Fibroblast of upper back skin (primary cell): ENCODE data around the gene DHCR7.

ENCODE experiments used
- DNase-seq: peaks from one replicate; pipeline ENCODE4 v3.0.0-alpha.2; 2013

DHCR7 gene

DNA sequence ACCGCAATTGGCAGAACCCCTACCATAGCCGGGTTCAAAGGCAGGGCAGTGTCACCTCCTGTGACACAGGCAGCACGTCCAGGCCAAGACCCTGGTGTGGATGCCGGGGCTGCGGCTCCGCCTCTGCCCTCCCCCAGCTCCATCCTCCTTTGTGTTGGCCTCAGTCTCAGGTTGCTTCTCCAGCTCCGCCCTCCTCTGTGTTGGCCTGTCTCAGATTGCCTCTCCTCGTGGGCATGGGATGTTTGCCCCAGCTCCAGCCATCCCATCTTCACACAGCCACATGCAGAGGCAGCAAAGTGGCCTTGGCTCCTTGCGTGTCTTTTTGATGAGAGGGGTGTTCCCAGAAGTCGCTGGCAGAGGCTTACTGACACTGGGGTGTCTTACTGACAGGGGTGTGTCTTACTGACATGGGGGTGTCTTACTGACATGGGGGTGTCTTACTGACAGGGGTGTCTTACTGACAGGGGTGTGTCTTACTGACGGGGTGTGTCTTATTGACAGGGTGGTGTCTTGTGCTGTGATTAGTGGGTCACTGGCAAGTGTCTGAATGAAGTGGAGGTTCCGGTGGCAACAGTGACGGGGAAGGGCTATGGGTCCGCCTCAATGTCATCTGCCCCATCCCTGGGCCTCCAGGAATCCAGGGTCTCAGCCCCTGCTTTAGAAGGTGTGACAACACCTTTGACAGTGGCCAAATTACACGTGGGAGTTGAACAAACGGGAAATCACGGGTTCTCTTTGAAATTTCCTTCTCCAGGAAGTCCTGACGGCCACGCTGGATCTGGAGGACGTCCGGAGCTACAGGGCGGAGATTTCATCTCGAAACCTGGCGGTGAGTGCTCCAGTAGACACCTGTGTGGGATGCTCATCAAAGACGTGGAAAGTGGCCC, 29.7 kb upstream of the DHCR7 start:
- no peak for DNase-seq

DNA sequence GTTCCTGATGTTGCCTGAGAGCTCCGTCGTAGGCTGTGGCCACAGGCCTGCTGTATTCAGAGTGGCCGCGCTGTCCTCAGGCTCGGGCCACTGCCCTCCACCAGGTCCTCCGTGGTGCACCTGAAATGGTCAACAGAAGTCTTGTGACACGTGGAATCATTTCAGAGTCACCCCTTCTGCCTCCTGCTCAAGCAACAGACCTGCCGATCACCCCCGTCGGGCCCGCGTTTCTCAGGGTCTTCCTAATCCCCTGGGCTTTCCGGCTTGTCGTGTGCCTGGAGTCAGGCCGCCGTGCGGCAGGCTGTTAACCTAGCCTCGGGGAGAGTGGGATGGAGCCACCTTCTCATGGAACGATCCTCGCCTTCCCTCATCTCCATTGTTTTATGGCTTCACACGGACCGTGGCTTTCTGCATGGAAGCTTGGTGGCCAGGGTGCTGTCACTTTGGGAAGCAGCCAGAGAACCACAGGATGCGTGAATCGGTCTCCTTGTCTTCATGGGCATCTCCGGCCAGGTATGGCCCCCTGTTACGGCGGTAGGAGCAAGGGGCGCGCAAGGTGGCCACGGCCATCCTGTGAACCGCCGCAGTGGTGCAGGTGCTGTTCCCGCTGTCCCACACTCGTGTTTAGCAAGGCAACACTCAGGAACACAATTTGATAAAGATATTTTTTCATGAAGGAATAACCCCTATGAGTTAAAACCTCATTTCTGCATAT, 28.9 kb upstream of the DHCR7 start:
- DNase-seq: no peak

DNA sequence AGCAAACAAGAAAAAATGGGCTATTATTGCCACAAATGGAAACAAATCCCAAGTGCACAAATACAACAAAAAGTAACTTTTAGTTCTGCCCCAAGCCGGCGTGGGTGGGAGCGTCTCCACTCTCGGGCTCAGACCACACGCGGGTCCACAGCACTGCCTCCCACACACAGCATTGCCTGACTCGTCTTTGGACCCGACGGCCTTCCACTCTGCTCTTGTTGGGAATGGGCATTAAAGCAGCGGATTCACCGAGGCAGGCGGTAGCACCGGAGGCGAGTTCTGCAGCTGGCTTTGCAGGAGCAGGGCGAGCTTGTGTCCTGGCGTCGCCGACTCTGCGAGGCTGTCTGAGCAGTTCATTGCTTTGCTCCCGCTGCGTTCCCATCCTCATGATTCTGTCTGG, 27.8 kb upstream of the DHCR7 start:
- DNase-seq: no peak

DNA sequence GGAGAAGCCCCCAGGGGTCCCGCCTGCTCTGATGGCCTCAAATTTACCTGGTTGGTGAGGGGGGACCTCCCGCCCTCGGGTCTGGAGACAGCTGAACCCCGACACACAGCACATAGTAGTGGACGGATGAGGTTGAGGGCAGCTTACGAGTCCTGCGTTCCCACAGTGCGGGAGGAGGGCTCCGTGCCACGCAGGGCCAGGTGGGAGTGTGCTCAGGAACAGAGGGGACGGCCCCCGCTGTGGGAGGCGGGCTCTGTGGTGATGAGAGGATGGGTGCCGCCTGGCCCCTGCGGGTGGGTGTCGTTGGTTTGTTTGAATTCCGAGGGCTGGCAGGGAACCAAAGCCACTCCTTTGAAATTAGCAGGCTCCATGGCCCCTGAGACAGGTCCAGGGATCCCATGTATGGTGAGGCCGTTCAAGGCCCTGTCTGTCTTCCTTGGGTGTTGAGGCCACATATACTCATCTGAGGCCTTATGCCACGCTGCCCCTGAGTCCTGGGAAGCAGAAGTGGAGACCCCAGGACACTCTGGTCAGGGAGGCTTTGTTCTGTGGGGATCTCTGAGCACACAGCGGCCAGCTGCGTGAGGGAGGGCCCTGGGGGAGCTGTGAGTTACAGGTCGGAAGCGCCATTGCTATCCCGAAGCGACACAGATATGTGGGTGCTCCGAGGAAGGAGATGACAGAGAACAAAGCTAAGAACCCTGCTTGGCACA, 26.7 kb upstream of the DHCR7 start:
- DNase-seq: no peak

- DNase-seq: no peak
Observed at GRCh38 chr11:71474141-71474770, 26.1 kb upstream of the DHCR7 start.

- DNase-seq: no peak
Observed at GRCh38 chr11:71473793-71474080, 25.5 kb upstream of the DHCR7 start.

DNA sequence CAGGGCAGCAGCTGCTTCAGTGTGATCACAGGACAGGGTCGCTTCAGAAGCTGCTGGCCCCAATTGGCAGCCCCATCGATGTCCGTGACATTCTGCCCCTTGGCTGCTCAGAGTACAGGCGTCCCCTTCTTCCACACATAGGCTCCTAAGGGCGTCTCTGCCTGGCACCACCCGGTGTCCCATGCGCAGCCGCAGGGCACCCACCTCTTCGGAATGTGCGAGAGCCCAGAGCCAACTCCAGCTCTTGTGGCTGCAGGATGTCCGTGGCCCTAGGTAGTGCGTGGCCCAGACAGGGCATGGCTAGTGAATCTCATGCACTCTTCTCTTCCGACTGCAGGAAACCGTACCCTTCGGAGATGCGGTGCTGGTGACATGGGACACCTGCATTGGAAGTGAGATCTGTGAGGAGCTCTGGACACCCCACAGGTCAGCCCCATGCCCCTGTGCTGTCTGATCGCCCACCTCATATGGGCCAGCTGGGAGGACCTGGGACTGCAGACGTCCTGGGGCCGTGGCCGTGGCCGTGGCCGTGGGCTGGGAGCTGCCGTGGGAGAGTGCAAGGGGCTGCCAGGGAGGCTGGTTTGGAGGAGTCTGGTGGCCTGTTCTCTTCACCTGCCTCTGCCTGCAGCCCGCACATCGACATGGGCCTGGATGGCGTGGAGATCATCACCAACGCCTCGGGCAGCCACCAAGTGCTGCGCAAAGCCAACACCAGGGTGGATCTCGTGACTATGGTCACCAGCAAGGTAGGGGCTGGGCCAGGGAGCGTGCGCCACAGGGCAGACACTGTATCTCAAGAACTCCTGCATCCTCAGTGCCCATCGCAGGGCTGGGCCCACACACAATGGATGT, 25.0 kb upstream of the DHCR7 start:
- no peak for DNase-seq

DNA sequence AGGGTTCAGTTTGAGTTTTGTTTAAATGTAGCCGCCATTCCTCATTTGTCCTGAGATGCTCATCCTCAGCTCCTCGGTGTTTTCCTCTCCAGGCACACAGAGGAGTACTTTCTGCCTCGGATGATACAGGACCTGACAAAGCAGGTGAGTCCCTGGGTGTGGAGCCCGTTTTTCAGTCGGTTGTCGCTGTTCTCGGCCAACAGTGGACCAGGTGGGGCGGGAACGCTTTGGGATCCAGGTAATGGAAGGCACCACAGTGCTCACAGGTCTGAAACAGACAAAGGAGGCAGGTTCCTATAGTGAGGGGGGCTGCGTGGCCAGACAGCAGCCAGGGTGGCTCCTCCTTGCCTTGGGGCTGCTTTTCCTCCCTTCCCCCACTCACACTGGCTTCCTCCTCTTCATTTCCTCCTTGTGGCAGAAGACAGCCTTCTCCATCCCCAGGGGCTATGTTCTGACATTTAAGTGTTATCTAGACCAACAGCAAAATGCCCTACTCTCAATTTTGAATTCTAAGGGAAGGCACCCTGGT, 24.2 kb upstream of the DHCR7 start:
- DNase-seq: no peak

GRCh38 chr11:71470946-71471345, 22.8 kb upstream of the DHCR7 start:
- DNase-seq: no peak

GRCh38 chr11:71467164-71467563, 19.0 kb upstream of the DHCR7 start:
- DNase-seq: no peak

GRCh38 chr11:71466358-71466757, 18.2 kb upstream of the DHCR7 start:
- no peak for DNase-seq

DNA sequence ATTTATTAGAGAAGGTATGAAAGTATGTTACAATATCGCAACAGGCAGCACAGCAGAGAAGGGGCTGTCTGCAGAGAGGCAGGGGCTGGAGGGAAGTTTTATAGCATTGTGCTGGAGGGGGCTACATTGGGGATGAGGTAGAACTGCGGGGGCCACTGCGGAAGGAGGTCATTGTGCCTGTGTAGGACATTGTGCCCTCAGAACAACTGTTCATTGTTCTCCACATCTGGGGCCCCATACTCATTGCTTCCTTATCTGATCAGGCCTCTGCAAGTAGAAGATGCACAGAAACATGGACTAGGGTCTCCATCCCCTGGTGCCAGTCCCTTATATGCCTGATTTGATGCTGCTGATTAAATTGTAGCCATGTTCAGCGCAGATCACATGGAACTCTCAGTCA, 16.9 kb upstream of the DHCR7 start:
- DNase-seq: no peak

DNA sequence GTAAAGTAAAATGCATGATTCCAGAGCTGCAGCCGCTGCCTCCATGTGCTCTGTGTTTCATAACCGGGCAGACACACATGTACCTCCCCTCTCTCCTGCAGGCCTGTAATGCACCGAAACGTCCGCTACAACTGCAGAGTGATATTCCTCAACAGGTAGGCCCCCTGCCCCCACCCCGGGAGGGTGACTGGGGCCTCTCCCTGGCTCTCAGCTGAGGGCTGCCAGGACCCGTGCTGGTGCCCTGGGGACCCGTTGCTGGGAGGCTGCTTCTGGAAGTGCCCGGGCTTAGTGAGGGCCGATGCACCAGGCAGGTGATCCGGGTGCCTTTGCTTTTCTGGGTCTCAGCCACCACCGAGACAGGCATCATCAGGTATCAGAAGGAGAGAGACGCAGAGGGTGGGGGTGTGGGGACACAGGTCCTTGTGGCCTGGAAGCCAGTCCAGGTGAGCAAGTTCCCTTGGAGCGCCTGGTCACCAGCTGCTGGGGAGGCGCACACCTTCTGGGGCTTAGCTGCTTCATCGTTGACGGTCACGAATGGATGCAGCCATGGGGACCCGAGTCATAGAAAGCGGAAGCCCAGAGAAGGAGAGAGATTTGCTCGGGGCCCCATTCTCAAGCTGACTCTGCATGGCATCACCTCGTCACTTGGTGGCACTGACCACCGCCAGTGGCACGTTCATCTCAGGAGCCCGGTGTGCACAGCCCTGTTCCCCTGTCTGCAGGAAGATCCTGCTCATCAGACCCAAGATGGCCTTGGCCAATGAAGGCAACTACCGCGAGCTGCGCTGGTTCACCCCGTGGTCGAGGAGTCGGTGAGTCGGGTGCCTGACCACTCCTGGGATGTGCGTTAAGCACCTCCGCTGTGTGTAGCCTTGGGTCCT, 15.4 kb upstream of the DHCR7 start:
- no peak for DNase-seq

- DNase-seq: no peak
Observed at GRCh38 chr11:71462726-71463125, 14.5 kb upstream of the DHCR7 start.

- DNase-seq: no peak
Observed at GRCh38 chr11:71461696-71462095, 13.5 kb upstream of the DHCR7 start.

DNA sequence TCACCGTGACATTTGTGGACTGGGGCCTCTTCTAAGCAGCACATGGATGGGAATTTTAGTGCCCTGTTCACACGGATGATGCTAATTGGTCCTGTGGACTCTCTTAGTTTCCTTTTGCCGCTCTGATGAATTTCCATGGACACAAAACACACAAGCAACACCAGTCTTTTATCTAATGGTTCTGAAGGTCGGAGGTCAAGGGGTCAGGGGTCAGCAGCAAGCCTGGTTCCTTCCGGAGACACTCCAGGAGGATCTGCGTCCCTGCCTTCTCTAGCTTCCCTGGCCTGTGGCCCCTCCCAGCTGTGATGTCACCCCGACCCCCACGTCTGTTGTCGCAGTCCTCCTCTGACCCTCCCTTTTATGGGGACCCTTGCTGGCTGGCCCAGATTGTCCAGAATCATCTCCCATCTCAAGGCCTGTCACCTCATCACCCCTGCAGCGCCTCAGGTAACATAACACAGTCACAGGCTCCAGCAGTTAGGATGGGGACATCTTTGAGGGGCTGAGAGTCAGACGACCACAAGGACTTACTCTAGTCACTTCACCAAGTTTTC, 11.7 kb upstream of the DHCR7 start:
- no peak for DNase-seq

DNA sequence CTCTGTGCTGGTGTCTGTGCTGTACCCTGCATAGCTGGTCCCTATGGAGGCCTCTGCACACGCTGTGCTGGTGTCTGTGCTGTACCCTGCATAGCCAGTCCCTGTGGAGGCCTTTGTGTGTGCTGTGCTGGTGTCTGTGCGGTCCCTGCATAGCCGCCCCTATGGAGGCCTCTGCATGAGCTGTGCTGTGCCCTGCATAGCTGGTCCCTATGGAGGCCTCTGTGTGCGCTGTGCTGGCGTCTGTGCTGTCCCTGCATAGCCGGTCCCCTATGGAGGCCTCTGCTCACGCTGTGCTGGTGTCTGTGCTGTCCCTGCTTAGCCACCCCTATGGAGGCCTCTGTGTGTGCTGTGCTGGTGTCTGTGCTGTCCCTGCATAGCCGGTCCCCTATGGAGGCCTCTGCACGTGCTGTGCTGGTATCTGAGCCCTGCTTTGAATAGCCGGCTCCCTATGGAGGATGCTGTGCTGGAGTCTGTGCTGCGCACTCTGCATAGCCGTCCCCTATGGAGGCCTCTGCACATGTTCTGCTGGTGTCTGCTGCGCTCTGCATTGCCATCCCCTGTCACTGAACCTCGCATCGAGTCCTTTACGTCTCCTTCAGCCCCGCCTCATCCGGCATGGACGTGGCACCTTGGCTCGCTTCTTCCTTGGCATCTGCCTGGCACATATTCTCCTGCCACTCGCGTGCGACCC, 11.0 kb upstream of the DHCR7 start:
- DNase-seq: no peak

DNA sequence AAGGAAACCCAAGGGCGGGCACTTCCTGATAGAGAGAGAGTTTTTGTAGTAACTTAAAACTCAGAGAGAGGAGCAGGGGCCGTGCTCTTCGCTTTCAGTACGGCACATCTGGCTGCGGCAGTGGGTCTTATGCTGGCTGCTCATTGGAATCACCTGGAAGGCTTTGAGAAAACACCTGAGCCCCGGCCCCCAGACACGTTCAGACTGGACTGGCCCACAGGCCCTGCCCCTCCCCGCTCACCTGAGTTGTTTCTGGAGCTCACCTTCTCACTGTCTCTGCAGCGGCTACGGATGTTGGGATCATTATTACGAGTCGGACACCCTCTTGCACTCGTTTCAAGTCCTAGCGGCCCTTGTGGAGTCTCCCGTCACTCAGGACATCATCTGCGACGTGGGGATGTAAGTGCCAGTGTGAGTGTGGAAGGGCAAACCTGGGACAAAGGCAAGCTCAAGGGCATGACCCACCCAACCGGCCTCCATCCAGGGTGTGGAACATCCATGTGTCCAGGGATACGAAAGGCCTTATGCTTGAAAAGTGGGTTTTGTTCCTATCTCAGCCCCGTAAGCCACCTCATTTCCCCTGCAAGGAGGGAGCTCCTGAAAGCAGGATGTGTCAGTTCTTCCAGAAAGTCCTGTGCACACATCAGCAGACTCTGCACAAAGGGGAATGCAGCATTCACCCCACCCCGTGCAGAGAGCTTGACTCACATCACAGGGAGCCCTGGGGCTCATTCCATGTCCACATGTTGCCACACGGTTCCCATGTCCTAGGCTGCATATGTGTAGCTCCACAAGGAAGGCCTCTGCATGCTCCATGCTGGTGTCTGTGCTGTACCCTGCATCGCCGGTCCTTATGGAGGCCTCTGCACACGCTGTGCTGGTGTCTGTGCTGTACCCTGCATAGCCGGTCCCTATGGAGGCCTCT, 10.2 kb upstream of the DHCR7 start:
- no peak for DNase-seq

DNA sequence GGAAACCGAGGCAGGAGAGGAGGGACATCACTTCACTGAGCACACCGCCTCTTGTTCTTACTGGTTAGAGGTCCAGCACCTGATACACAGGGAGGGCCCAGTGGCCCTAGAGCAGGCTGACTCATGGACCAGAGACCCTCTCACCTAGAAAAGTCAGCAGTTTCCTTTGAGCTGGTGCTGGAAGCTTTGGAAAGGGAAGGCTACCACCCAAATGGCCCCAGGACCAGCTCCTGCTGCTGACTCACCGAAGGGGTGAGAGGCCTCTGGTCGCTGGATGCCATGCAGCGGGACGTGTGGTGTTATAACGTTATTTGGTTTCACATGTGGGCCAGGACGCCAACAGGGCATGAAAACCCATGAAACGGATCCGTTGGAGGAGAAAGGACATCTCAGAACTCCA, 8.6 kb upstream of the DHCR7 start:
- DNase-seq: no peak
